GM12878 (cell line): ENCODE data around the gene RMC1. TPM values are rescaled to one million over a fixed set of nuclear protein-coding genes. Genes with fewer than 3 reads are reported as not detected.

ENCODE experiments used
- ATAC-seq: fragments of 200-7000 bp; cut with Tn5 transposase; 3 replicates; pipeline ENCODE4 v1.9.1; 2020; ENCODE audit warnings: mild to moderate bottlenecking, moderate library complexity
- BruUV-seq: library from RNA; stranded (reverse); fragments of 400-500 nt; replicated peaks from 2 replicates; lab custom pipeline; 2021; lab: Mats Ljungman, UMichigan
- CTCF ChIA-PET: fragments of 300-600 bp; sonication (Branson Sonifier 250); formaldehyde crosslinking; extraction: SDS; loops from one replicate; lab custom pipeline; 2021; ENCODE audit warnings: inconsistent platforms; lab: Yijun Ruan, JAX
- POLR2A ChIA-PET: fragments of 350-600 bp; formaldehyde crosslinking; extraction: SDS; loops from one replicate; lab custom pipeline; 2021; ENCODE audit warnings: inconsistent platforms; lab: Charles Lee
- RAD21 ChIA-PET: fragments of 300-600 bp; sonication (Branson Sonifier 250); formaldehyde crosslinking; loops from one replicate; lab custom pipeline; 2023; ENCODE audit warnings: antibody characterized with exemption; ENCODE audit not compliant: unreplicated experiment; lab: Charles Lee
- SMC1A ChIA-PET: fragments of 300-600 bp; sonication (Branson Sonifier 250); formaldehyde crosslinking; loops from one replicate; lab custom pipeline; 2023; ENCODE audit not compliant: unreplicated experiment, uncharacterized antibody; lab: Charles Lee
- DNase-seq: peaks from one replicate; pipeline ENCODE4 v3.0.0-alpha.2; 2011; ENCODE audit warnings: low read depth, low spot score
- FAIRE-seq: peaks from 3 replicates; lab custom pipeline; 2011; peaks lifted over from hg19 to GRCh38; lab: Jason Lieb, UNC
- H2AFZ ChIP-seq: 2 replicates; pipeline ENCODE4 v1.6.0; 2011; ENCODE audit warnings: low read depth, low read length, control low read depth; ENCODE audit not compliant: control insufficient read depth
- H3K27ac ChIP-seq: 2 replicates; pipeline ENCODE4 v1.5.1; 2011; ENCODE audit warnings: control low read depth; ENCODE audit not compliant: control insufficient read depth, insufficient read depth
- H3K27me3 ChIP-seq, 2 experiments: replicated peaks in 1 of 2; 2 replicates each; pipeline versions ENCODE4 v1.6.0 to v1.6.1; 2011; ENCODE audit warnings: low read length in 1 of 2; ENCODE audit not compliant: control insufficient read depth in 2 of 2, insufficient read depth in 2 of 2
- H3K36me3 ChIP-seq, 2 experiments: 2 replicates each; pipeline ENCODE4 v1.5.1; 2011; ENCODE audit warnings: low read length in 1 of 2; ENCODE audit not compliant: control insufficient read depth in 2 of 2, insufficient read depth in 2 of 2
- H3K4me1 ChIP-seq: 2 replicates; pipeline ENCODE4 v1.6.1; 2011; ENCODE audit warnings: mild to moderate bottlenecking, low read length, moderate library complexity, mixed read lengths; ENCODE audit not compliant: control insufficient read depth, insufficient read depth
- H3K4me2 ChIP-seq: 2 replicates; pipeline ENCODE4 v1.6.0; 2011; ENCODE audit warnings: control low read depth; ENCODE audit not compliant: control insufficient read depth, insufficient read depth
- H3K4me3 ChIP-seq: fragments of 200-600 bp; sonication (generic); 2 replicates; pipeline ENCODE4 v1.5.1; 2016
- H3K79me2 ChIP-seq: 2 replicates; pipeline ENCODE4 v1.6.0; 2011; ENCODE audit warnings: low read length; ENCODE audit not compliant: control insufficient read depth, insufficient read depth
- H3K9ac ChIP-seq: 2 replicates; pipeline ENCODE4 v1.8.0; 2011; ENCODE audit warnings: low read length, control low read depth, mixed read lengths; ENCODE audit not compliant: control insufficient read depth, insufficient read depth
- H3K9me3 ChIP-seq: replicated peaks from 3 replicates; pipeline ENCODE4 v1.5.1; 2011; ENCODE audit warnings: mild to moderate bottlenecking, low read length; ENCODE audit not compliant: control insufficient read depth, insufficient read depth
- H4K20me1 ChIP-seq: 2 replicates; pipeline ENCODE4 v1.6.0; 2011; ENCODE audit not compliant: control insufficient read depth, insufficient read depth
- CREB1 ChIP-seq: IDR thresholded peaks from 2 replicates; pipeline ENCODE4 v1.6.1; 2012; ENCODE audit warnings: low read depth, mild to moderate bottlenecking, inconsistent platforms
- CREM ChIP-seq: IDR thresholded peaks from 2 replicates; pipeline ENCODE4 v1.6.1; 2014; ENCODE audit warnings: antibody characterized with exemption, low read depth
- CUX1 ChIP-seq: IDR thresholded peaks from 2 replicates; pipeline ENCODE4 v1.6.1; 2012; ENCODE audit warnings: improper control_type of control experiment, low read depth, low read length; ENCODE audit not compliant: insufficient replicate concordance
- EP300 ChIP-seq, 2 experiments: fragments of 150-350 bp in 1 of 2; IDR thresholded peaks; 2 replicates each; pipeline ENCODE4 v1.6.1; 2011 to 2012; ENCODE audit warnings: low read depth in 2 of 2, low read length in 2 of 2, borderline replicate concordance in 1 of 2, improper control_type of control experiment in 1 of 2, inconsistent platforms in 1 of 2; ENCODE audit not compliant: control insufficient read depth in 1 of 2
- MEF2B ChIP-seq: fragments of 450-650 bp; IDR thresholded peaks from 2 replicates; pipeline ENCODE4 v1.6.1; 2018; ENCODE audit warnings: mild to moderate bottlenecking, moderate library complexity; ENCODE audit not compliant: partially characterized antibody, poor library complexity, severe bottlenecking
- RUNX3 ChIP-seq: IDR thresholded peaks from 2 replicates; pipeline ENCODE4 v1.6.1; 2012; ENCODE audit warnings: low read length, inconsistent platforms
- WGBS: methylation state at CpG from one replicate; pipeline ENCODE4 v1.1.6; 2016; ENCODE audit warnings: low lambda C conversion rate; ENCODE audit not compliant: insufficient replicate concordance, insufficient coverage; ENCODE audit errors: missing lambda C conversion rate; 5-methylcytosine and 5-hydroxymethylcytosine counted together
- in situ Hi-C: fragments of 300-500 bp; cut with MboI; formaldehyde crosslinking; loops from 9 replicates; pipeline ENCODE4 v1.14.3; 2018; ENCODE audit warnings: mixed read lengths
- intact Hi-C: fragments of 100-400 bp; cut with micrococcal nuclease; formaldehyde crosslinking; loops from one replicate; pipeline ENCODE4 v1.14.2; 2022; ENCODE audit not compliant: unreplicated experiment
- polyA plus RNA-seq, 11 experiments: library from polyadenylated mRNA; depleted of rRNA in 4 of 11; unstranded in 6 of 11; stranded (reverse) in 5 of 11; fragments of >200 nt; fragmentation: Nextera tagmentation in 4 of 11; fragmentation: Illumina TruSeq in 1 of 11; extraction: Ambion mirVana in 4 of 11; extraction: Trizol in 1 of 11; gene quantifications; 1 replicate in 1 of 11; 2 replicates in 10 of 11; pipeline versions ENCODE4 v1.2.1 to v1.2.3, GENCODE V29; 2011 to 2016; ENCODE audit warnings: inconsistent platforms in 2 of 11, missing spikeins in 2 of 11, low read depth in 1 of 11
- total RNA-seq, 4 experiments: library from RNA; depleted of rRNA in 3 of 4; stranded (reverse); fragments of >200 nt in 3 of 4; fragmentation: Illumina TruSeq in 1 of 4; extraction: Trizol in 1 of 4; gene quantifications; 2 replicates each; pipeline versions ENCODE4 v1.2.1 to v1.2.3, GENCODE V29; 2013 to 2021

RMC1 gene
- total and polyA plus RNA-seq, 10 of the 15 experiments (the other 5 are each of a cell fraction or from before 2014, with no cell fraction given) = 8.4 to 57.6 (median 42.5) TPM

DNA sequence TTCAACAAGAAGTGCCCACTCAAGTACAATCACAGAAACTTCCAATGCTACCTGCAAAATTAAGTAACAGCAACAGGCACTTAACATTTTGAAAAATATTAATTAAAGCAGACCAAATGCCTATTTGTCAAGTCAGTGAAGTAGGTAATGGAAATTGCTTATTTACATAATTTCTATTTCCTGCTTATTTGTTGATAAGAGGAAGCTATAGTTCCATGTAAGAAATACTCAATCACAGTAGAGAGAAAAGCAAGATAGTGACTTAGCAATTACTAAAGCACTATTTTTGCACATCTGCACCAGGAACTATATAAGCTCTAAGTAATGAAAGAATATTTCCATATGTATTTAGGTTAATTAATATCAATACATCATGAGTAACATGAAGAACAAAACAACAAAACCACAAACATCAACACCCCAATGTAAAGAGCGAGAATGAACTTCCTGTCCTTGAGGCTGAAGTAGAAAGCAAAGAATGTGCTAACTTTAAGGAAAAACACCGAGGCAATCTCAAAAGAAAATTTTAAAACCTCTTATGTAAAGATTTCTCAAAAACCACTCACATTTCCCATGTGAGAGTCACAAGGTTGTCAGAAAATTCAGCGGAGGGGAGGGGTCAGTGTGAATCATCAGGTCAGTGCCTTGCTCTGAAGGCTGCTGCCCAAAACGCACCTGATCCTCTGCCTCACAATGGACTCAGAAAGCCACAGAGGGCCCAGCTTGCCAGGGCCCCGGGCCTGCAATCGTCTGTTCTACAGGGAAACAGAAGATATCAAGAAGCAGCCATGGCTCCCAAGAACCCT, 70.5 kb downstream of the RMC1 start:
- in situ Hi-C loops = no loop called here
- WGBS = 7% methylated on average over 6 of the region's 6 CpGs
- Histone ChIP-seq H3K36me3 (peaks cover 4 to 28% of the 10 kb centered on the region in 2 experiments), H3K27me3 (no peaks in the 10 kb centered on the region), H3K4me2 (peak overlapping the region; percentile 22), H3K4me1 (peaks cover 22% of the 10 kb centered on the region)
- TF ChIP-seq CREB1 (no peak), CUX1 (no peak), EP300 (IDR thresholded peaks at IDR 0.05; ENCODE audit: borderline replicate concordance in 1 of 2, control insufficient read depth in 1 of 2, low read depth in 2 of 2, low read length in 2 of 2) (no peak), MEF2B (peak; percentile 17), CREM (no peak), RUNX3 (peak; percentile 48)
- TF ChIP-seq, all 136 proteins: peak for 2
- POLR2A ChIA-PET = no interaction called here
- no TSS peak for BruUV-seq
- CTCF ChIA-PET = interaction anchor here (0.8 to 1.5 kb wide), 2 partner anchors 12 to 58 kb away, joined by 3 read pairs; no protein-coding TSS in a partner anchor
- Histone ChIP-seq H3K4me3 (no peak overlapping the region), H3K9ac (peak overlapping the region; percentile 37; the same call in 1 of the 2 replicates), H3K27ac (peak overlapping the region; percentile 56), H3K79me2 (peaks cover 2% of the 10 kb centered on the region), H4K20me1 (no peaks in the 10 kb centered on the region), H2AFZ (no peak overlapping the region), H3K9me3 (no peaks in the 10 kb centered on the region)
- ATAC-seq (peak; percentile 57), DNase-seq (no peak), FAIRE-seq (no peak)
- intact Hi-C loops = no loop called here
- SMC1A ChIA-PET = interaction anchor here (1.2 to 1.4 kb wide), 2 partner anchors 8 to 129 kb away, joined by 3 to 5 read pairs; no protein-coding TSS in a partner anchor
- RAD21 ChIA-PET = no interaction called here
